ENCODE data around the gene JMJD4.

The JMJD4 gene

GRCh38 chr1:227762231-227762911 lies 27.3 kb upstream of the JMJD4 start:
- Histone ChIP-seq H3K4me3 (ENCODE audit: low read depth in 1 of 2, low read length in 2 of 2) (no peak overlapping the region), H3K9ac (ENCODE audit: low read depth in 1 of 2, low read length in 2 of 2) (no peak overlapping the region), H3K4me1 (ENCODE audit: control insufficient read depth in 1 of 2, insufficient read depth in 2 of 2, low read length in 2 of 2) (peaks cover 32 to 51% of the 10 kb centered on the region in 2 donors), H3K27me3 (ENCODE audit: control insufficient read depth in 1 of 2, insufficient read depth in 2 of 2, low read length in 2 of 2) (no peaks in the 10 kb centered on the region), H3K27ac (ENCODE audit: low read depth, low read length) (no peak overlapping the region), H3K9me3 (ENCODE audit: control insufficient read depth in 1 of 2, low read length in 2 of 2) (no peaks in the 10 kb centered on the region), H3K36me3 (ENCODE audit: control insufficient read depth in 1 of 2, insufficient read depth in 2 of 2, low read length in 2 of 2) (peaks cover 15 to 41% of the 10 kb centered on the region in 2 donors)

- no peak overlapping the region for H3K27ac ChIP-seq (ENCODE audit: low read depth, low read length)
- peaks cover 26 to 44% of the 10 kb centered on the region in 2 donors for H3K4me1 ChIP-seq (ENCODE audit: control insufficient read depth in 1 of 2, insufficient read depth in 2 of 2, low read length in 2 of 2)
- no peak overlapping the region for H3K9ac ChIP-seq (ENCODE audit: low read depth in 1 of 2, low read length in 2 of 2)
- no peaks in the 10 kb centered on the region for H3K27me3 ChIP-seq (ENCODE audit: control insufficient read depth in 1 of 2, insufficient read depth in 2 of 2, low read length in 2 of 2)
- peaks cover 11 to 35% of the 10 kb centered on the region in 2 donors for H3K36me3 ChIP-seq (ENCODE audit: control insufficient read depth in 1 of 2, insufficient read depth in 2 of 2, low read length in 2 of 2)
- H3K4me3 ChIP-seq (ENCODE audit: low read depth in 1 of 2, low read length in 2 of 2) = no peak overlapping the region
- no peaks in the 10 kb centered on the region for H3K9me3 ChIP-seq (ENCODE audit: control insufficient read depth in 1 of 2, low read length in 2 of 2)
Observed at GRCh38 chr1:227761621-227762230, 26.6 kb upstream of the JMJD4 start.

GRCh38 chr1:227760377-227760776 lies 25.3 kb upstream of the JMJD4 start:
- peaks cover 11 to 34% of the 10 kb centered on the region in 2 donors for H3K36me3 ChIP-seq (ENCODE audit: control insufficient read depth in 1 of 2, insufficient read depth in 2 of 2, low read length in 2 of 2)
- H3K27ac ChIP-seq (ENCODE audit: low read depth, low read length) = no peak overlapping the region

GRCh38 chr1:227759341-227760300 lies 24.5 kb upstream of the JMJD4 start:
- no peaks in the 10 kb centered on the region for H3K9me3 ChIP-seq (ENCODE audit: control insufficient read depth in 1 of 2, low read length in 2 of 2)
- H3K4me1 ChIP-seq (ENCODE audit: control insufficient read depth in 1 of 2, insufficient read depth in 2 of 2, low read length in 2 of 2) = peaks cover 26% of the 10 kb centered on the region in 2 donors
- no peak overlapping the region for H3K27ac ChIP-seq (ENCODE audit: low read depth, low read length)
- H3K9ac ChIP-seq (ENCODE audit: low read depth in 1 of 2, low read length in 2 of 2) = no peak overlapping the region
- peaks cover 11 to 34% of the 10 kb centered on the region in 2 donors for H3K36me3 ChIP-seq (ENCODE audit: control insufficient read depth in 1 of 2, insufficient read depth in 2 of 2, low read length in 2 of 2)
- H3K27me3 ChIP-seq (ENCODE audit: control insufficient read depth in 1 of 2, insufficient read depth in 2 of 2, low read length in 2 of 2) = no peaks in the 10 kb centered on the region
- no peak overlapping the region for H3K4me3 ChIP-seq (ENCODE audit: low read depth in 1 of 2, low read length in 2 of 2)

More at GRCh38 chr1:227760377-227760776, 25.3 kb upstream of the JMJD4 start:
- Histone ChIP-seq H3K4me1 (ENCODE audit: control insufficient read depth in 1 of 2, insufficient read depth in 2 of 2, low read length in 2 of 2) (peaks cover 23 to 31% of the 10 kb centered on the region in 2 donors), H3K9me3 (ENCODE audit: control insufficient read depth in 1 of 2, low read length in 2 of 2) (no peaks in the 10 kb centered on the region), H3K27me3 (ENCODE audit: control insufficient read depth in 1 of 2, insufficient read depth in 2 of 2, low read length in 2 of 2) (no peaks in the 10 kb centered on the region), H3K4me3 (ENCODE audit: low read depth in 1 of 2, low read length in 2 of 2) (no peak overlapping the region), H3K9ac (ENCODE audit: low read depth in 1 of 2, low read length in 2 of 2) (no peak overlapping the region)

GRCh38 chr1:227758366-227758765 lies 23.3 kb upstream of the JMJD4 start:
- no peaks in the 10 kb centered on the region for H3K9me3 ChIP-seq (ENCODE audit: control insufficient read depth in 1 of 2, low read length in 2 of 2)
- no peak overlapping the region for H3K9ac ChIP-seq (ENCODE audit: low read depth in 1 of 2, low read length in 2 of 2)
- peaks cover 11 to 34% of the 10 kb centered on the region in 2 donors for H3K36me3 ChIP-seq (ENCODE audit: control insufficient read depth in 1 of 2, insufficient read depth in 2 of 2, low read length in 2 of 2)
- no peaks in the 10 kb centered on the region for H3K27me3 ChIP-seq (ENCODE audit: control insufficient read depth in 1 of 2, insufficient read depth in 2 of 2, low read length in 2 of 2)
- no peak overlapping the region for H3K4me3 ChIP-seq (ENCODE audit: low read depth in 1 of 2, low read length in 2 of 2)
- H3K4me1 ChIP-seq (ENCODE audit: control insufficient read depth in 1 of 2, insufficient read depth in 2 of 2, low read length in 2 of 2) = peaks cover 29 to 33% of the 10 kb centered on the region in 2 donors
- H3K27ac ChIP-seq (ENCODE audit: low read depth, low read length) = no peak overlapping the region

GRCh38 chr1:227757781-227758180 lies 22.7 kb upstream of the JMJD4 start:
- H3K9ac ChIP-seq (ENCODE audit: low read depth in 1 of 2, low read length in 2 of 2) = no peak overlapping the region
- H3K4me3 ChIP-seq (ENCODE audit: low read depth in 1 of 2, low read length in 2 of 2) = no peak overlapping the region
- no peaks in the 10 kb centered on the region for H3K27me3 ChIP-seq (ENCODE audit: control insufficient read depth in 1 of 2, insufficient read depth in 2 of 2, low read length in 2 of 2)
- H3K36me3 ChIP-seq (ENCODE audit: control insufficient read depth in 1 of 2, insufficient read depth in 2 of 2, low read length in 2 of 2) = peaks cover 11 to 34% of the 10 kb centered on the region in 2 donors
- no peaks in the 10 kb centered on the region for H3K9me3 ChIP-seq (ENCODE audit: control insufficient read depth in 1 of 2, low read length in 2 of 2)
- H3K4me1 ChIP-seq (ENCODE audit: control insufficient read depth in 1 of 2, insufficient read depth in 2 of 2, low read length in 2 of 2) = peaks cover 23 to 30% of the 10 kb centered on the region in 2 donors
- no peak overlapping the region for H3K27ac ChIP-seq (ENCODE audit: low read depth, low read length)

- Histone ChIP-seq H3K27ac (ENCODE audit: low read depth, low read length) (no peak overlapping the region), H3K9ac (ENCODE audit: low read depth in 1 of 2, low read length in 2 of 2) (no peak overlapping the region), H3K4me1 (ENCODE audit: control insufficient read depth in 1 of 2, insufficient read depth in 2 of 2, low read length in 2 of 2) (peaks cover 10 to 17% of the 10 kb centered on the region in 2 donors), H3K9me3 (ENCODE audit: control insufficient read depth in 1 of 2, low read length in 2 of 2) (no peaks in the 10 kb centered on the region), H3K4me3 (ENCODE audit: low read depth in 1 of 2, low read length in 2 of 2) (no peak overlapping the region), H3K36me3 (ENCODE audit: control insufficient read depth in 1 of 2, insufficient read depth in 2 of 2, low read length in 2 of 2) (peaks cover 11 to 32% of the 10 kb centered on the region in 2 donors), H3K27me3 (ENCODE audit: control insufficient read depth in 1 of 2, insufficient read depth in 2 of 2, low read length in 2 of 2) (no peaks in the 10 kb centered on the region)
Observed at GRCh38 chr1:227756172-227756959, 21.3 kb upstream of the JMJD4 start.

- Histone ChIP-seq H3K9ac (ENCODE audit: low read depth in 1 of 2, low read length in 2 of 2) (no peak overlapping the region), H3K4me1 (ENCODE audit: control insufficient read depth in 1 of 2, insufficient read depth in 2 of 2, low read length in 2 of 2) (peaks cover 7 to 16% of the 10 kb centered on the region in 2 donors), H3K27me3 (ENCODE audit: control insufficient read depth in 1 of 2, insufficient read depth in 2 of 2, low read length in 2 of 2) (no peaks in the 10 kb centered on the region), H3K4me3 (ENCODE audit: low read depth in 1 of 2, low read length in 2 of 2) (no peak overlapping the region), H3K9me3 (ENCODE audit: control insufficient read depth in 1 of 2, low read length in 2 of 2) (no peaks in the 10 kb centered on the region), H3K27ac (ENCODE audit: low read depth, low read length) (no peak overlapping the region), H3K36me3 (ENCODE audit: control insufficient read depth in 1 of 2, insufficient read depth in 2 of 2, low read length in 2 of 2) (peaks cover 13 to 35% of the 10 kb centered on the region in 2 donors)
Observed at GRCh38 chr1:227754958-227755357, 19.9 kb upstream of the JMJD4 start.

GRCh38 chr1:227753999-227754711 lies 19.1 kb upstream of the JMJD4 start:
- peaks cover 5 to 33% of the 10 kb centered on the region in 2 donors for H3K36me3 ChIP-seq (ENCODE audit: control insufficient read depth in 1 of 2, insufficient read depth in 2 of 2, low read length in 2 of 2)
- H3K27ac ChIP-seq (ENCODE audit: low read depth, low read length) = no peak overlapping the region
- H3K4me3 ChIP-seq (ENCODE audit: low read depth in 1 of 2, low read length in 2 of 2) = no peak overlapping the region
- no peaks in the 10 kb centered on the region for H3K9me3 ChIP-seq (ENCODE audit: control insufficient read depth in 1 of 2, low read length in 2 of 2)
- H3K4me1 ChIP-seq (ENCODE audit: control insufficient read depth in 1 of 2, insufficient read depth in 2 of 2, low read length in 2 of 2) = peaks cover 6 to 15% of the 10 kb centered on the region in 2 donors
- H3K27me3 ChIP-seq (ENCODE audit: control insufficient read depth in 1 of 2, insufficient read depth in 2 of 2, low read length in 2 of 2) = no peaks in the 10 kb centered on the region
- no peak overlapping the region for H3K9ac ChIP-seq (ENCODE audit: low read depth in 1 of 2, low read length in 2 of 2)
